BE2C (cell line): ENCODE data around the gene MALT1. TPM values are rescaled to one million over a fixed set of nuclear protein-coding genes. Genes with fewer than 3 reads are reported as not detected.

Experiments used
- DNase-seq: peaks from one replicate; pipeline ENCODE4 v3.0.0-alpha.2; 2020
- H3K27me3 ChIP-seq: fragments of 250-450 bp; sonication (Bioruptor Pico); 2 replicates; pipeline ENCODE4 v1.5.1; 2020; ENCODE audit warnings: mild to moderate bottlenecking
- H3K36me3 ChIP-seq: fragments of 250-450 bp; sonication (Bioruptor Pico); 2 replicates; pipeline ENCODE4 v1.5.1; 2020; ENCODE audit warnings: mild to moderate bottlenecking
- H3K4me1 ChIP-seq: fragments of 250-450 bp; sonication (Bioruptor Pico); 2 replicates; pipeline ENCODE4 v1.5.1; 2020
- H3K4me3 ChIP-seq: 2 replicates; pipeline ENCODE4 v1.5.1; 2011; ENCODE audit warnings: low read depth, low read length
- H3K9me3 ChIP-seq: fragments of 250-450 bp; sonication (Bioruptor Pico); 2 replicates; pipeline ENCODE4 v1.5.1; 2020
- CTCF ChIP-seq: IDR thresholded peaks from 2 replicates; pipeline ENCODE4 v1.5.1; 2012; ENCODE audit warnings: mild to moderate bottlenecking, low read depth, low read length
- polyA plus RNA-seq: library from polyadenylated mRNA; unstranded; fragments of >200 nt; gene quantifications from one replicate; pipeline ENCODE4 v1.2.1, GENCODE V29; 2012; ENCODE audit warnings: low read depth, missing spikeins; ENCODE audit not compliant: insufficient read length, insufficient read depth

The MALT1 gene
- polyA plus RNA-seq = 0.39 TPM

- DNase-seq = peak; percentile 90
- no peaks in the 10 kb centered on the region for H3K4me1 ChIP-seq
Measured at GRCh38 chr18:58671111-58671631, at the start of gene MALT1. Gene MALT1, plus strand, starts transcription at chr18:58671465. Its CDS starts 179 bp downstream, at chr18:58671644.

DNA sequence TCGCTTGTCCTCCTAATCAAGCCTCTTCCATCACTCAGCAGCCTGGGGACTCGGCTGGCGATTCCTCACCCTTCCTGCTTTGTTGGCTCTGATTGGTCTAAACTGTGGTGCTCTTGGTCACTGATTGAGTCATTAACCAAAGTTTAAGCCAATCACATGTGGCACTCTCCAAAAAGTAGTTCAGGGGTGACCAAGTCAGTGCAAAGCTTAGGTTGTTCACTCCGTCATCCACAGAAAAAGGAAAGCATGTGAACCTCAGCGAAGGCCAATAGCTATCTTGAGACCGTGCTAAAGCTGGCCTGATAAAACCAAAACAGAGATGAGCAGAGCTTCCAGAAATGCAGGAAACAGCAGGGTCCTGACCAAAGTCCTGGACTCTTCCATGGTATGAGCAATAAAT, 47.3 kb upstream of the MALT1 start:
- Histone ChIP-seq H3K4me1 (no peaks in the 10 kb centered on the region), H3K36me3 (no peaks in the 10 kb centered on the region), H3K9me3 (no peaks in the 10 kb centered on the region), H3K4me3 (no peak overlapping the region), H3K27me3 (no peaks in the 10 kb centered on the region)
- TF ChIP-seq CTCF = no peak
- no peak for DNase-seq

More at GRCh38 chr18:58671111-58671631, at the start of gene MALT1:
- no peaks in the 10 kb centered on the region for H3K36me3 ChIP-seq
- no peaks in the 10 kb centered on the region for H3K9me3 ChIP-seq
- H3K27me3 ChIP-seq = no peaks in the 10 kb centered on the region
- peak within 1 kb of the TSS; percentile 66 for H3K4me3 ChIP-seq
- no peak for TF ChIP-seq CTCF

DNA sequence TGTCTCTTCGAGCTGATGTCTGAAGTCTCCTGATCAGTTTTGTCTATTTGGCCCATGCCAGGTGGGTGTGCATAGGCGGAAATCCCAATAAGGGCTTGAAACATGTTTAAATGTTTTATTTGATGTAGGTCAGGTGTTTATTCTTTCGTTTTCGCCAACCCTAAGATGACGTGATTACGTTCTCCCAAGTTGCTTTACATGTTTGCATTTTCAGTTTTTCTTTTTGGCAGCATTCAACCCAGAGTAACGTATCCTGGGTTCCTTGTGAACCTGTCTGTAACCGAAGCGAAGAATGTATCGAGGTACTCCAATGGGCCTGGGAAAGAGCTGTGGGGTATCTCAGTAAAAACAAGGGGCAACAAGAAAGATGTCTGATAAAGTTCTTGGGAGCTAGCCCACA, 45.4 kb upstream of the MALT1 start:
- no peaks in the 10 kb centered on the region for H3K27me3 ChIP-seq
- no peaks in the 10 kb centered on the region for H3K9me3 ChIP-seq
- H3K36me3 ChIP-seq = no peaks in the 10 kb centered on the region
- TF ChIP-seq CTCF = no peak
- no peak for DNase-seq
- no peaks in the 10 kb centered on the region for H3K4me1 ChIP-seq
- no peak overlapping the region for H3K4me3 ChIP-seq

- DNase-seq = no peak
- no peaks in the 10 kb centered on the region for H3K9me3 ChIP-seq
- H3K4me1 ChIP-seq = no peaks in the 10 kb centered on the region
- no peak overlapping the region for H3K4me3 ChIP-seq
- TF ChIP-seq CTCF = no peak
- H3K36me3 ChIP-seq = no peaks in the 10 kb centered on the region
- H3K27me3 ChIP-seq = no peaks in the 10 kb centered on the region
Measured at GRCh38 chr18:58630071-58630470, 41.2 kb upstream of the MALT1 start.

GRCh38 chr18:58631301-58631700, 40.0 kb upstream of the MALT1 start:
- Histone ChIP-seq H3K4me1 (no peaks in the 10 kb centered on the region), H3K9me3 (no peaks in the 10 kb centered on the region), H3K36me3 (no peaks in the 10 kb centered on the region), H3K27me3 (no peaks in the 10 kb centered on the region), H3K4me3 (no peak overlapping the region)
- no peak for TF ChIP-seq CTCF
- DNase-seq = no peak

DNA sequence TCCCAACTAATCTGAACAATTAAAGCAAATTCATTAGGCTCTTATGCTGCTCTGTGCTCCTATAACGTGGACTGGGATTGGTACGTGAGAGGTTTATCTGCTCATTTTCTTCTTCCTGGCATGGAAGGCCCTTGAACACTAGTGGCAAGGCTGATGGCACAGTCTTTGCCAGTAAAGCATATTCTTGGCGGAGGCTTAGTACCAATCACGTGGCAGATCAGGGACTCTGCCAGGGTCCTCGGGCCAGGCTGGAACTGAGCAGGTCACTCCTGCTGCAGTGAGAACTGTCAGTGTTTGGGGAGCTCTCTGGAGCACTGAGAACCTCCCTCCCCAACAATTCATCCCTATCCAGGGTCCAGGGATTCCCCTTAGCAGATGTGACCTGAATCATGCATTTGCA, 38.7 kb upstream of the MALT1 start:
- no peak overlapping the region for H3K4me3 ChIP-seq
- DNase-seq = no peak
- no peaks in the 10 kb centered on the region for H3K4me1 ChIP-seq
- no peaks in the 10 kb centered on the region for H3K27me3 ChIP-seq
- no peak for TF ChIP-seq CTCF
- H3K9me3 ChIP-seq = no peaks in the 10 kb centered on the region
- no peaks in the 10 kb centered on the region for H3K36me3 ChIP-seq
